Suprapubic skin (tissue), 4 donors: Measurements from ENCODE around the gene ZNF738. TPM values are rescaled to one million over a fixed set of nuclear protein-coding genes. Genes with fewer than 3 reads are reported as not detected.
A peak's percentile ranks its signal among the peaks of the same experiment; 100 is the strongest.
"Not testable (repeated sequence)": the region's sequence is repeated elsewhere in the genome, so short reads cannot be mapped to it uniquely, and the experiment has no call there.

Experiments
- DNase-seq, 2 donors: peaks; one replicate each; pipeline ENCODE4 v3.0.0-alpha.2; 2019; ENCODE audit warnings: low spot score in 2 of 2
- H3K27ac ChIP-seq: fragments of 200-600 bp; sonication (generic); one replicate; pipeline ENCODE4 v1.5.1; 2019
- H3K27me3 ChIP-seq: fragments of 200-600 bp; sonication (generic); one replicate; pipeline ENCODE4 v1.5.1; 2019
- H3K36me3 ChIP-seq: fragments of 200-600 bp; sonication (generic); one replicate; pipeline ENCODE4 v1.5.1; 2019
- H3K4me1 ChIP-seq: fragments of 200-600 bp; sonication (generic); one replicate; pipeline ENCODE4 v1.5.1; 2019
- H3K4me3 ChIP-seq: fragments of 200-600 bp; sonication (generic); one replicate; pipeline ENCODE4 v1.5.1; 2019; ENCODE audit warnings: mild to moderate bottlenecking
- H3K9me3 ChIP-seq: fragments of 200-600 bp; sonication (generic); one replicate; pipeline ENCODE4 v1.5.1; 2019
- CTCF ChIP-seq, 2 donors: fragments of 200-600 bp in 1 of 2; fragments of 450-650 bp in 1 of 2; sonication (generic) in 1 of 2; IDR thresholded peaks; one replicate each; pipeline ENCODE4 v1.5.1; 2016 to 2019; ENCODE audit warnings: antibody characterized with exemption in 2 of 2, mild to moderate bottlenecking in 1 of 2, moderate library complexity in 1 of 2
- EP300 ChIP-seq: sonication (generic); formaldehyde crosslinking; IDR thresholded peaks from one replicate; pipeline ENCODE4 v1.6.1; 2017; ENCODE audit warnings: antibody characterized with exemption
- POLR2A ChIP-seq, 2 donors: fragments of 450-650 bp; IDR thresholded peaks; one replicate each; pipeline ENCODE4 v1.6.1; 2017; ENCODE audit warnings: antibody characterized with exemption in 2 of 2, mild to moderate bottlenecking in 2 of 2, moderate library complexity in 2 of 2
- POLR2AphosphoS5 ChIP-seq, 3 donors: sonication (generic); formaldehyde crosslinking; IDR thresholded peaks; one replicate each; pipeline ENCODE4 v1.6.1; 2017; ENCODE audit warnings: antibody characterized with exemption in 3 of 3
- WGBS: methylation state at CpG from one replicate; pipeline ENCODE4 v1.1.5; 2018; 5-methylcytosine and 5-hydroxymethylcytosine counted together
- total RNA-seq, 4 donors: library from RNA; depleted of rRNA; stranded (reverse); fragments of >200 nt; gene quantifications; one replicate each; pipeline ENCODE4 v1.1.0, GENCODE V29; 2016

Gene ZNF738
- total RNA-seq, result 1 to 10 TPM; 2.3 to 4.4 (median 3.9) TPM

- peak; percentile 93 to 95 for DNase-seq
- WGBS, result 0% methylated on average over 25 of the region's 36 CpGs
- no peaks in the 10 kb centered on the region for H3K27me3 ChIP-seq
- H3K9me3 ChIP-seq, result no peaks in the 10 kb centered on the region
- H3K36me3 ChIP-seq, result peaks cover 12% of the 10 kb centered on the region
- H3K4me1 ChIP-seq, result peaks cover 6% of the 10 kb centered on the region
- peak within 1 kb of the TSS; percentile 61 for H3K4me3 ChIP-seq
- peak within 1 kb of the TSS; percentile 65 for H3K27ac ChIP-seq
- no peak for TF ChIP-seq EP300
- TF ChIP-seq POLR2A (IDR thresholded peaks at IDR 0.05), result peak in 1 of 2 donors; percentile 43
Observed at GRCh38 chr19:21358768-21359451, at the start of gene ZNF738. Gene ZNF738 (plus strand): TSS chr19:21359000. CDS start chr19:21359141, 141 bp downstream.

GRCh38 chr19:21312807-21313206 lies 46.0 kb upstream of the ZNF738 start:
- WGBS, result 100% methylated on average over 2 of the region's 2 CpGs

GRCh38 chr19:21314676-21315075 lies 44.1 kb upstream of the ZNF738 start:
- 63% methylated on average over 1 of the region's 1 CpG for WGBS
- H3K27ac ChIP-seq, result no peak overlapping the region
- no peaks in the 10 kb centered on the region for H3K9me3 ChIP-seq
- TF ChIP-seq POLR2AphosphoS5 (IDR thresholded peaks at IDR 0.05) (no peak), CTCF (IDR thresholded peaks at IDR 0.05) (no peak), EP300 (no peak), POLR2A (IDR thresholded peaks at IDR 0.05) (no peak)
- DNase-seq, result no peak
- no peaks in the 10 kb centered on the region for H3K4me1 ChIP-seq
- peaks cover 6% of the 10 kb centered on the region for H3K36me3 ChIP-seq
- no peak overlapping the region for H3K4me3 ChIP-seq
- no peaks in the 10 kb centered on the region for H3K27me3 ChIP-seq

More at GRCh38 chr19:21312807-21313206, 46.0 kb upstream of the ZNF738 start:
- not testable (repeated sequence) for DNase-seq, H3K4me3 ChIP-seq, H3K27me3 ChIP-seq, H3K9me3 ChIP-seq, H3K4me1 ChIP-seq, H3K27ac ChIP-seq
- peaks cover 24% of the 10 kb centered on the region for H3K36me3 ChIP-seq

- TF ChIP-seq CTCF (IDR thresholded peaks at IDR 0.05) (no peak), POLR2AphosphoS5 (IDR thresholded peaks at IDR 0.05) (no peak)
- no peak overlapping the region for H3K27ac ChIP-seq
- no peaks in the 10 kb centered on the region for H3K9me3 ChIP-seq
- 58% methylated on average over 1 of the region's 1 CpG for WGBS
- no peaks in the 10 kb centered on the region for H3K27me3 ChIP-seq
- H3K4me3 ChIP-seq, result no peak overlapping the region
- H3K36me3 ChIP-seq, result no peaks in the 10 kb centered on the region
- DNase-seq, result no peak
- peaks cover 6% of the 10 kb centered on the region for H3K4me1 ChIP-seq
Observed at GRCh38 chr19:21317821-21318220, 41.0 kb upstream of the ZNF738 start.

GRCh38 chr19:21321134-21321533 lies 37.7 kb upstream of the ZNF738 start:
- TF ChIP-seq POLR2A (IDR thresholded peaks at IDR 0.05), result no peak
- no peak for TF ChIP-seq CTCF (IDR thresholded peaks at IDR 0.05)
- TF ChIP-seq POLR2AphosphoS5 (IDR thresholded peaks at IDR 0.05), result no peak
- no peak for TF ChIP-seq EP300

GRCh38 chr19:21321996-21322395 lies 36.8 kb upstream of the ZNF738 start:
- TF ChIP-seq EP300 (no peak), POLR2AphosphoS5 (IDR thresholded peaks at IDR 0.05) (no peak), POLR2A (IDR thresholded peaks at IDR 0.05) (no peak), CTCF (IDR thresholded peaks at IDR 0.05) (no peak)
- WGBS, result 60% methylated on average over 4 of the region's 4 CpGs
- Histone ChIP-seq H3K4me1 (peaks cover 6% of the 10 kb centered on the region), H3K27ac (peak overlapping the region; percentile 59), H3K36me3 (peaks cover 8% of the 10 kb centered on the region), H3K27me3 (no peaks in the 10 kb centered on the region), H3K9me3 (no peaks in the 10 kb centered on the region), H3K4me3 (no peak overlapping the region)
- DNase-seq, result no peak

More at GRCh38 chr19:21321134-21321533, 37.7 kb upstream of the ZNF738 start:
- peaks cover 6% of the 10 kb centered on the region for H3K4me1 ChIP-seq
- H3K4me3 ChIP-seq, result no peak overlapping the region
- no peak for DNase-seq
- H3K9me3 ChIP-seq, result no peaks in the 10 kb centered on the region
- H3K36me3 ChIP-seq, result peaks cover 3% of the 10 kb centered on the region
- 78% methylated on average over 4 of the region's 4 CpGs for whole genome bisulfite sequencing
- H3K27me3 ChIP-seq, result no peaks in the 10 kb centered on the region
- H3K27ac ChIP-seq, result no peak overlapping the region
